Measurements from ENCODE around the gene CCT8L2.
"Not testable (repeated sequence)": the region's sequence is repeated elsewhere in the genome, so short reads cannot be mapped to it uniquely, and the experiment has no call there.

CCT8L2 gene

DNA sequence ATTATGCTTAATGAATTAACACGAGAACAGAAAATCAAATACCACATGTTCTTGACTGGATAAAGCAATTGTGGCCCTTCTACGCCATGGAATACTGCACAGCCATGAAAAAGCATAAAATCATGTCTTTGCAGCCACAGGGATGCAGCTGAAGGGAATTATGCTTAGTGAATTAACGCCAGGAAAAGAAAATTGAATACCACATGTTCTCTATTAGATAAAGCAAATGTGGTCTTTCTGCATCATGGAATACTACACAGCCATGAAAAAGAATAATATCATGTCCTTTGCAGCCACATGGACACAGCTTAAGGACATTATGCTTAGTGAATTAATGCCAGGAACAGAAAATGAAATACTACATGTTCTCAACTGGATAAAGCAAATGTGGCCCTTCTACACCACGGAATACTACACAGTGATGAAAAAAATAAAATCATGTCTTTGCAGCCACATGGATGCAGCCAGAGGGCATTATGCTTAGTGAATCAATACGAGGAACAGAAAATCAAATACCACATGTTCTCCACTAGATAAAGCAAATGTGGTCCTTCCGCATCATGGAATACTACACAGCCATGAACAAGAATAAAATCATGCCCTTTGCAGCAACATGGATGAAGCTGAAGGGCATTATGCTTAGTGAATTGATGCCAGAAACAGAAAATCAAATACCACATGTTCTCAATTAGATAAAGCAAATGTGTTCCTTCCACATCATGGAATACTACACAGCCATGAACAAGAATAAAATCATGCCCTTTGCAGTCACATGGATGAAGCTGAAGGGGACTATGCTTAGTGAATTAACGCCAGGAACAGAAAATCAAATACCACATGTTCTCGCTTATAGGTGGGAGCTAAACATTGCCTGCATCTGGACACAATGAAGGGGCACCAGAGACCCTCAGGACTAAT is 37.3 kb downstream of the CCT8L2 start:
- WGBS, result 90% methylated on average over 6 of the region's 8 CpGs
- not testable (repeated sequence) for H3K4me3 ChIP-seq (ENCODE audit: low read length); H3K9ac ChIP-seq (ENCODE audit: low read depth, low read length); H3K4me1 ChIP-seq (ENCODE audit: insufficient read depth, low read length); H3K36me3 ChIP-seq (ENCODE audit: insufficient read depth, low read length); H3K27me3 ChIP-seq (ENCODE audit: insufficient read depth, low read length); H3K27ac ChIP-seq (ENCODE audit: low read depth, low read length)
- H3K9me3 ChIP-seq (ENCODE audit: insufficient read depth, low read depth, low read length), result peaks cover 15% of the 10 kb centered on the region

DNA sequence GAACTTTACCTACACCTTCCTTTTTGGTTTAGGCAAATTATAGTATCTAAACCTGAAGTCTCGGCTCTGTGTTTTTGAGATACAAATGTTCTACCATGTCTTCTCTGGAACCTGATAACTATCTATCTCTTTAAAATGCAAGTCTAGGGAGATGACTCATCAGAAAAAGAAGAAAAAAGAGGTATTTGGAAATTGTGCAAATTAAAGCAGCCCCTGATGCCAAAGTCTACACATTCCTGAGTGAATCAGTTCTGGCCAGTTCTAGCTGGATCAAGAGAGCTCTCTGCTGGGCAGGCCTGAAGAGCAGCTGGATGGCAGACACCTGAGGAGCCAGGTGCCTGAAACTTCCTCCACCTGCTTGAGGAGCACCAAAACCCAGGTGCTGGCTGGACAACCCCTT is 49.3 kb downstream of the CCT8L2 start:
- H3K4me1 ChIP-seq (ENCODE audit: insufficient read depth, low read length); H3K27me3 ChIP-seq (ENCODE audit: insufficient read depth, low read length); H3K9me3 ChIP-seq (ENCODE audit: insufficient read depth, low read depth, low read length); H3K27ac ChIP-seq (ENCODE audit: low read depth, low read length); H3K36me3 ChIP-seq (ENCODE audit: insufficient read depth, low read length); H3K4me3 ChIP-seq (ENCODE audit: low read length); H3K9ac ChIP-seq (ENCODE audit: low read depth, low read length): not testable (repeated sequence)
- WGBS, result no CpG with 5 or more reads among the region's 1 CpG

Data from HUES64 (cell line).